HG03139 (cell line): ENCODE data around the gene SAMD7.

ENCODE experiments used
- ATAC-seq: cut with Tn5 transposase; IDR thresholded peaks from one replicate; pipeline ENCODE4 v1.9.1; 2021; ENCODE audit not compliant: unreplicated experiment

SAMD7 gene, protein sequence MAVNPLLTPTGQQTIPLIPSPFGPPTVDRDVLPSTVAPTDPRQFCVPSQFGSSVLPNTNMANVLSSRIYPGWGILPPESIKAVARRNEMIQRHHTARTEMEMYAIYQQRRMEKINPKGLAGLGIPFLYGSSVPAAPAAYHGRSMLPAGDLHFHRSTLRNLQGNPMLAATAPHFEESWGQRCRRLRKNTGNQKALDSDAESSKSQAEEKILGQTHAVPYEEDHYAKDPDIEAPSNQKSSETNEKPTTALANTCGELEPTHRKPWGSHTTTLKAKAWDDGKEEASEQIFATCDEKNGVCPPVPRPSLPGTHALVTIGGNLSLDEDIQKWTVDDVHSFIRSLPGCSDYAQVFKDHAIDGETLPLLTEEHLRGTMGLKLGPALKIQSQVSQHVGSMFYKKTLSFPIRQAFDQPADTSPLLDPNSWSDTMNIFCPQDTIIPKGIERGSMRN

GRCh38 chr3:169911272-169911671 lies at the start of gene SAMD7:
TSS of gene SAMD7 (plus strand) at chr3:169911572. CDS start at chr3:169919499, 7,927 bp downstream.
- ATAC-seq: no peak

DNA sequence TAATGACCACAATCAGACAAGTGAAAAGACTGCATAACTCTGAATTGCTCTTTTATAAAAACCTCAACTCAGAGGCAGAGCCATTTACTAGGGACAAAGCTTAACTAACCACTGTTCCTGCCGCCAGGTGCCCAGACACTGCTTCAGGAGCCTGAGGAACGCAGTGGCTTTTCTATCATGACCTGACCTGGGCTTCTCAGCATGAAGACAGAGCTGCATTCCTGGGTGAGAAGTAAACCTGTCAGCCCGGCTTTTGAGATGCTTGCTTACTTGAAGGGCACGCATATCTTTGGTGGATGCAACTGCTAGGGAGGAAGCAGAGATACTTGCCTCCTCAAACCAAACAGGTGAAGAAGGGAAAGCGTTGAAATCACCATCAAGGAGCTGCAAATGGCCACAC lies 49.5 kb upstream of the SAMD7 start:
- ATAC-seq: no peak

DNA sequence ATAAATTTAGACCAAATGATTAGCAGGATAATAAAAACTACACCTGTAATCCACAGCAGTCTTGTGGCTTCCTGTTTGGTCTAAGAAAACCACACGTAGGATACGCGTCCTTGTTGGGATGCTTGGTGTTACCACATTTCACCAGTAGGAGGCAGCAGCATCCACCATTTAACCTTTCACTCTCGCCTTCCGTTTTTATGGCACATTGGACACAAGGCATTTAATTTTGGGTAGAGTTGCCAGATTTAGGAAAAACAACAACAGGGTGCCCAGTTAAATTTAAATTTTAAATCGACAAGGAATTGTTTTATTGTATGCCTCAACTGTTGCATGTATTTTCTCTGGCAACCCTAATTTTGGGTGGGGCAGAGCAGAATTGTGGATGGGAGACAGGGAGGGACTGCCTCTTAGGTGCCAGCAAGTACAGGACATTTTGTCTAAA lies 47.9 kb upstream of the SAMD7 start:
- ATAC-seq: peak; percentile 57

DNA sequence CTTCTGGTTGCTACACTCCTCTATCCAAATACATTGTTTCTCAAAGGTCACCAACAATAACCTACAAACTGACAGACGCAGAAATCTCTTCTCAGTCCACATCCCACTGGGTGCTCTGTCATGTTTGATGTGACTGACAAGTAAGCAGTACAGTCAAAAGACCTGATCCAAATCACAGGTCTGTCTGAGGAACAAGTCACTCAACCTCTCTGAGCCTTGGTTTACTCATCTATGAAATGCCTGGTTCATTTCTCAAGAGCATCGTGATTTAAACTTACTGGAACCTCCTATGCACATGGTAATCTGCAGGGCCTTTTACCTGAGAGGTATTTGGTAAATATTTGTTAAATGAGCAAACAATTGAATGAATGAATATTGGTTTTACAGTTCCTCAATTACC lies 47.1 kb upstream of the SAMD7 start:
- ATAC-seq: no peak

DNA sequence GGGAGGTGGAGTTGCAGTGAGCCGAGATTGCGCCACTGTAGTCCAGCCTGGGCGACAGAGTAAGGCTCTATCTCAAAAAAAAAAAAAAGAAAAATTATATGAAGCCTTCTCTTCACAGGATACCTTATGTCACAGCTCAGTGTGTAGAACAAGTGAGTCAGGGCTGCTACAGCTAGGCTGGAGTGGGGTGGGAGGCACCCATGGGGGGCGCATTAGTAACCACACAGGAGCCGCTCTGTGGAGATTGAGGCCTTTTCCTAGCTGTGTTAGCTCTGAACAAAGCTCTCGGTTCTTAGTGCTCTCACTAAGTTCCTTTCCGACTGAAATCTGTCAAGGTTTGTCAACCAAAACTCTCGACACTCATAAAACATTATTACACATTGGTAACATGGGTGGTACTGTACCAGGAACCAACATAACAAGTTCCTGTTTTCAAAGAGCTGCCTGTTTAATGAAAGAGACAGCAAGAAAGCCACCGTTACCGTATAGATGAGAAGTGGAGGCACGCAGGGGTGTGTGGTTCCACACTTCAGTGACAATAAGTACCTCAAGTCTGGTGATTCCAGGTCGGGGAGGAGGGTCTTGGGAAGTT lies 46.1 kb upstream of the SAMD7 start:
- ATAC-seq: no peak

DNA sequence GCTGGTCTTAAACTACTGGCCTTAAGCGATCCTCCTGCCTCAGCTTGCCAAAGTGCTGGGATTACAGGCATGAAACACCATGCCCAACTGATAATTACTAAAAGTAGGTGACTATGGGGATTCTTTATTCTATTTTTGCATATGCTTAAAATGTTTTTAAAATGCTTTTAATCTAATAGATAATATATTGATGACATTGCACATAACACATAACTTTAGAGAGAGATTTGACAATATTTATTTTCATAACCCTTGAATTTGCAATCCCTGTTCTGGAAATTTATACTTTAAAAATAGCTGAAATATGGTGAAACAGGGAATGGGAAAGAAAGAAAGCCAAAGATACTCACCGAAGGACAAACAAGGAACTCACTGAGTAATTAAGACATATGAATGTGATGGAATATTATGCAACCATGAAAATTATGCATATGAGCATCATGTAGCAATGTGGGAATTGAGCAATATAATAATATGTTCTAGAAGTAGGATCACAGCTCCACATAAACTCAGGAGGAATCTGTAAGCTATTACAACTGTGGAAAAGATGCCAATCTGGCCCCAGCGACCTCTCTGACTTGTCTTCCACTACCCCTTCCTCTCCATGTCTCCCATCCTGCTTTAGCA lies 43.7 kb upstream of the SAMD7 start:
- no peak for ATAC-seq

- ATAC-seq: no peak
Observed at GRCh38 chr3:169868369-169868768, 43.0 kb upstream of the SAMD7 start.

- no peak for ATAC-seq
Observed at GRCh38 chr3:169869484-169870220, 41.7 kb upstream of the SAMD7 start, which contains the start of gene LRRC31. TSS of gene LRRC31 (minus strand) at chr3:169869935. CDS start at chr3:169869807, 128 bp downstream.

DNA sequence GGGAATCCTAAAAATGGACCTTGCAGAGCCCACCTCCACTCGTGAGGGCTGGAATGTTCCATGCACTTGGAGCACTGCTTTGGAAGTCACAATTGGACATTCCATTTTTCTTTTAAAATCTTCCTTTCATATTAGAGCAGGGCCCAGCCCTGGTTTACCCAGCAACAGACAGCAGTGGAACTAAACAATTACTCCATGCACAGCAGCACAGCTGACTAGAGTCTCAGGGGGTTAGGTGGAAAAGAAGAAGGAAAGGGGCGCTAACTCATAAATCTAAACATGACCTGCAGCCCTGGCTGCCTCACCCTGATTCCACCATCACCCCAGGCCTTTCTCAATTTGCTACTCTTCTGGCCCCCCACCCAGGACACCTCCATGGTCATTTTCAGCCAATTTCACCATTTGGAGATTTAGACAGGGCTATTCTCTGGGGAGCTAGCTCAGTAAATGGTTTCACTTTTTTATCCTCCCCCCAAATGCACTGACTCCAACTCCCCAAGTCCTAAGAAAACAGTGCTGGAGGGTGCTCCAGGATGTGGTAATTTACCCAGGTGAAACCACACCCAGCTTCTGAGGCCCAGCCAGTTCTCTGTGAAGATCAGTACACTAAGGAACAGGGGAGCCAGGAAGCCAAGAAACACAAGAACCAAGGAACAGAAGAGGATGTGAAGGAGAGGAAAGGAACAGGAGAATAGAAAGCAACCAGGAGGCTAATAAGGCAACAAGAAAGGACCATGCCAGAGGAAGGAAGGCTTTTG lies 40.1 kb upstream of the SAMD7 start:
- no peak for ATAC-seq

DNA sequence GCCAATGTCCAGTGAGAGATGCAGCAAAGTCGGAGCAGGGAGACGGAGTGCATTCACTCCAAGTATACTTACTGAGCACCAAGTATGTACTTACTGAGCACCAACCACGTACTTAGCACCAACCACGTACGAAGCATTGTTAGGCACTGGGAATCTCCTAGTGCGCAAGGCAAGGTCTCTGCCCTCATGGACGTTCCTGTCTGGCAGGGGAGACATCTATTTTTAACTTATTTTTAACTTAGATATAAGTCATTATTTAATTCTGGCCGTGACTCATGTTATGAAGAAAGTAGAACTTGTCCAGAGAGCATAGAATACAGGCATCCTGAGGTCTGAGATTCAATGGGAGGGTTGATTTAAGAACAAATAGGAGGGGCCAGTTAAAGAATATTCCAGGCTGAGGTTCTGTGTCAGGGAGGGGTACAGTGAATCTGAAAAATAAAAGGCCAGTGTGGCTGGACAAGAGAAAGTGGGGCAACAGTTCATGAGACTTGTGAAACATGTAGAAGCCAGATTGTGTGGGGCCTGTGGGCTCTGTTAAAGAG lies 32.3 kb upstream of the SAMD7 start:
- no peak for ATAC-seq

DNA sequence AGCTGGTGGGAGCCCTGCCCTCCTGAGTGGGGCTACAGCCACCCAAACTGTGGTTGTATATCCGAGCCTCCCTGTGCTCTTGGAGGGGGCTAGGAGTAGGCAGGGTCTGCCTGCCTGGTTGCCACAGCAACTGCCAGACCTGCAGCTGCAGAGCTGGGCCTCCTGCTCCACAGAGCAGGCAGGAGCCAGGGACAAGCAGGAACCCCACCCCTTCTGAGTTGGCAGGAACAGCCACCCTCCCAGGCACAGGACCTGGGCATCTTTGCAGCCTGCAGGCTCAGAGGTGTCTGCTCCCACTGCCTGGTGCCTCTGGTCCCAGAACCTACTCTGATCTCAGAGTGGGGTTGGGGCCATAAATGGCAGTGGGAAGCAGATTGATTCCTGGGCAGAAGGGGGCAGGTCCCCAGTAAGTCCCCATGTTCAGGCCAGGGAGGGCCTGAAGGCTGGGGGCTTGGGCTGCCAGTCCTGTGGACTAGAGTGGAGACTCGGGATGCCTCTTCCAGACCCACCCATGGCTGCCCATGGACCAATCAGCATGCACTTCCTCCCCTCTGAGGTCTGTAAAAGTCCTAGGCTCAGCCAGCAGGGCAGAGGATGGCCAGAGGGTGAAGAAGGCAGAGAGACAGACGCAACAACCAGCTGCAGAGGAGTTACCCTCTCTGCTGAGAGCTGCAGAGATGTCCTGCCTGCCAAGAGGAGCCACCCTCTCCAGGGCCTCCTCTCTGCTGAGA lies 31.4 kb upstream of the SAMD7 start:
- ATAC-seq: no peak

GRCh38 chr3:169880576-169881250 lies 30.7 kb upstream of the SAMD7 start:
- no peak for ATAC-seq

- ATAC-seq: no peak
Observed at GRCh38 chr3:169886671-169887070, 24.7 kb upstream of the SAMD7 start.

GRCh38 chr3:169891886-169892285 lies 19.5 kb upstream of the SAMD7 start:
- no peak for ATAC-seq

DNA sequence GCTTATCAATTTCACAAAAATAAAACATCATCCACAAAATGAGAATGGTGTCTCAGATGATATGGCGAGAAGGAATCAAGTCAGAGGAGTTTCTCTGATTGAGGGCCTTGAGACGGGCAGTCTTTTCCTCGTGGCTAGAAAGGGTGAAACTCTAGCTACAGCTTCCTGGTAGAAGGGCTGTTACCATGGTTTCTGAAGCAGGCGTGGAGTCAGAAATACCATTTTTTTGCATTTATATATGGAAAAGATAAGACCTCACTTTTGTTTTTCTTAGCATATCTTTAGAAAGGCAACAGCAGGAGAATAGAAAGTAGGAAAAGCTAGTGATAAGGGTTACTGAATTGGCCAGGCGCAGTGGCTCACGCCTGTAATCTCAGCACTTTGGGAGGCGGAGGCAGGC lies 17.3 kb upstream of the SAMD7 start:
- ATAC-seq: no peak

GRCh38 chr3:169895072-169895471 lies 16.3 kb upstream of the SAMD7 start:
- no peak for ATAC-seq

GRCh38 chr3:169897284-169897683 lies 14.1 kb upstream of the SAMD7 start:
- ATAC-seq: no peak

GRCh38 chr3:169901453-169901852 lies 9.9 kb upstream of the SAMD7 start:
- ATAC-seq: no peak

DNA sequence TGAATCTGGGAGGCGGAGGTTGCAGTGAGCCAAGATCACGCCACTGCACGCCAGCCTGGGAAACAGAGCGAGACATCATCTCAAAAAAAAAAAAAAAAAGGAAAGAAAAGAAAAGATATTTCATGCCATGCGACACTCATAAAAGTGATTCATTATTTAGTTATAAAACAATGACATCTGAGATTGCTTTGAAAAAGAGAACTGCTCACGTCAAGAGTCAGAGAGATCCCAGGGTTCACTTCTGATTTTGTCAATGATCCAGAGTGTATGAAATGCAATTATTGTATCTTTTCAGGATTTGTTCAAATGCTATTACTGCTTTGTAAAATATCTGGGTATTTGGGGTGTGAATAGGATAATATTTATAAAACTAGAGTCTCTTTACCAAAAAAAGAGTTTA lies 6.0 kb upstream of the SAMD7 start:
- ATAC-seq: no peak
